Suprapubic skin (tissue), 4 donors: ENCODE data around the gene UGGT2.
A peak's percentile ranks its signal among the peaks of the same experiment; 100 is the strongest.

ENCODE experiments used
- POLR2A ChIP-seq, 2 donors: fragments of 450-650 bp; IDR thresholded peaks; one replicate each; pipeline ENCODE4 v1.6.1; 2017; ENCODE audit warnings: antibody characterized with exemption in 2 of 2, mild to moderate bottlenecking in 2 of 2, moderate library complexity in 2 of 2
- POLR2AphosphoS5 ChIP-seq, 3 donors: sonication (generic); formaldehyde crosslinking; IDR thresholded peaks; one replicate each; pipeline ENCODE4 v1.6.1; 2017; ENCODE audit warnings: antibody characterized with exemption in 3 of 3
- TF ChIP-seq, protein P1 (sequence below), 2 donors: fragments of 200-600 bp in 1 of 2; fragments of 450-650 bp in 1 of 2; sonication (generic) in 1 of 2; IDR thresholded peaks; one replicate each; pipeline ENCODE4 v1.5.1; 2016 to 2019; ENCODE audit warnings: antibody characterized with exemption in 2 of 2, mild to moderate bottlenecking in 1 of 2, moderate library complexity in 1 of 2

DNA sequence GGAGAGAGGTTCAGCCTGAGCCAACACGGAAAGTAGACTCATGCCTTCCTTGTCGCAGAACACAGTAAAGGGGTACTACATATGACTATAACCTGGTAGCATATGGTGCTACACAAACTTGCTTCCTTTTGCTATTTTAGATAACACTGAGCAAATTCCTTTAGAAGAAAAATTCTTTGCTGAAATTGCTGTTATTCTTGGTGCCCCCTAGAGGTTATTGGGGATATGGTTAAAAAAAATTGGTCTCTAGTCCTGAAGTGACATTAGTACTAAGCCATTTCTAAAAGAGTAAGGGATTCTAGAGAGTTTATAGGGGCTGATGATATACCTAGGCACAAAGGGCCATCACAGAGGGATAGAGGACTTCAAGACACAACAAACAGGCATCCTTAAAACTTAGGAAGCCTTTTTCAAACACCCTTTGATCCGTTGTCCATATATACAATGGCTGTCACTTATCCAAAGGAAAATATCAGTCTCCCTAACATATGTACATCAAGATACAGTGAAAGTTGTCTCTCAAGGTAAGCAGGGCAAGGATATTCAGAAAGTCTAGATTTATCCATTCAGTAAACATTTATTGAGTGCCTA lies 22.8 kb upstream of the UGGT2 start:
- TF ChIP-seq POLR2A (IDR thresholded peaks at IDR 0.05) (no peak), POLR2AphosphoS5 (IDR thresholded peaks at IDR 0.05) (no peak)
- TF ChIP-seq, protein P1, sequence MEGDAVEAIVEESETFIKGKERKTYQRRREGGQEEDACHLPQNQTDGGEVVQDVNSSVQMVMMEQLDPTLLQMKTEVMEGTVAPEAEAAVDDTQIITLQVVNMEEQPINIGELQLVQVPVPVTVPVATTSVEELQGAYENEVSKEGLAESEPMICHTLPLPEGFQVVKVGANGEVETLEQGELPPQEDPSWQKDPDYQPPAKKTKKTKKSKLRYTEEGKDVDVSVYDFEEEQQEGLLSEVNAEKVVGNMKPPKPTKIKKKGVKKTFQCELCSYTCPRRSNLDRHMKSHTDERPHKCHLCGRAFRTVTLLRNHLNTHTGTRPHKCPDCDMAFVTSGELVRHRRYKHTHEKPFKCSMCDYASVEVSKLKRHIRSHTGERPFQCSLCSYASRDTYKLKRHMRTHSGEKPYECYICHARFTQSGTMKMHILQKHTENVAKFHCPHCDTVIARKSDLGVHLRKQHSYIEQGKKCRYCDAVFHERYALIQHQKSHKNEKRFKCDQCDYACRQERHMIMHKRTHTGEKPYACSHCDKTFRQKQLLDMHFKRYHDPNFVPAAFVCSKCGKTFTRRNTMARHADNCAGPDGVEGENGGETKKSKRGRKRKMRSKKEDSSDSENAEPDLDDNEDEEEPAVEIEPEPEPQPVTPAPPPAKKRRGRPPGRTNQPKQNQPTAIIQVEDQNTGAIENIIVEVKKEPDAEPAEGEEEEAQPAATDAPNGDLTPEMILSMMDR (IDR thresholded peaks at IDR 0.05) = peak in 1 of 2 donors; percentile 27
